KOPT-K1 (cell line): ENCODE measurements around the gene SOX10.
"Not testable (repeated sequence)": the region's sequence is repeated elsewhere in the genome, so short reads cannot be mapped to it uniquely, and the experiment has no call there.

Experiments used
- H3K27ac ChIP-seq: fragments of 200-600 bp; sonication (generic); 2 replicates; pipeline ENCODE4 v1.5.1; 2016; ENCODE audit warnings: antibody characterized with exemption, mild to moderate bottlenecking, low read depth, low read length; ENCODE audit not compliant: poor library complexity, severe bottlenecking
- H3K36me3 ChIP-seq: fragments of 200-600 bp; sonication (generic); 2 replicates; pipeline ENCODE4 v1.5.1; 2017; ENCODE audit warnings: antibody characterized with exemption, mild to moderate bottlenecking, low read length, moderate library complexity; ENCODE audit not compliant: insufficient read depth
- H3K9me3 ChIP-seq: fragments of 200-600 bp; sonication (generic); 2 replicates; pipeline ENCODE4 v1.5.1; 2017; ENCODE audit warnings: antibody characterized with exemption, low read length, mild to moderate bottlenecking; ENCODE audit not compliant: insufficient read depth, poor library complexity, severe bottlenecking

Gene SOX10

DNA sequence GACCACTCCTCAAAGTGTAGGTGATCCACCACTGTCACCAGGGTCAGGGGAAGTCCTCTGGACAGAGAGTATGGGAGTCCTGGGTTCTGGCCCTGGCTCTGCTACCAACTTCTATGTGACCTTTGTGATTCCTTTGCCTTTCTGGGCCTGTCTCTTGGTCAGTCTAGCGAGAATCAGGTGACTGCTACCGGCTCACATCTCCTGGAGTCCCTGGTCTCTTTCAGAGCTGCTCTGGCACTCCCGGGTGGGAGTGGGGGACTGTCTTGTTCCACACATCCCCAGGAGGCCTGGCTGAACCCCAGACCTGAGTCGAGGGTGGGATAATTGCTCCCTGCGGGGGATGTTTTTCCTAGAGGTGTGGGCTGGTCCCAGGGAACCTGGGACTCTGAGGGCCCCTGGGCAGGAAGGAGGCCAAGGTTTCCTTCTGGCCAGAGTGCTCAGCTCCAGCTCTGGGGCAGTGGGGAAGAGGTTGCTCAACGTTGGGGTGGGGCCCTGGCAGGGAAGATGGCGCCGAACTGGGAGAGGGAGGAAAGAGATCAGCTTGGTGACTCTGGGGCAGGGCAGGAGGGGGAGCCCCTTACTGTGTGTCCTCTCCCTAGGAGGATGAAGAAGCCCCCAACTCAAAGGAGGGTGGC is 2.1 kb downstream of the SOX10 start:
- Histone ChIP-seq H3K27ac (no peak overlapping the region), H3K9me3 (no peaks in the 10 kb centered on the region), H3K36me3 (no peaks in the 10 kb centered on the region)

- peaks cover under 1% of the 10 kb centered on the region; the same call in 1 of the 2 replicates for H3K36me3 ChIP-seq
- H3K27ac ChIP-seq, result no peak overlapping the region
- H3K9me3 ChIP-seq, result no peaks in the 10 kb centered on the region
These were observed 2.9 kb downstream of the SOX10 start for GRCh38 chr22:37981282-37982011.

- Histone ChIP-seq H3K27ac (no peak overlapping the region), H3K9me3 (no peaks in the 10 kb centered on the region), H3K36me3 (peaks cover 6% of the 10 kb centered on the region; the same call in 1 of the 2 replicates)
These were observed 4.6 kb downstream of the SOX10 start for GRCh38 chr22:37979782-37980181.

GRCh38 chr22:37976547-37976946 is 7.8 kb downstream of the SOX10 start:
- Histone ChIP-seq H3K27ac (no peak overlapping the region), H3K9me3 (no peaks in the 10 kb centered on the region), H3K36me3 (peaks cover 14% of the 10 kb centered on the region; the same call in 1 of the 2 replicates)

GRCh38 chr22:37976022-37976421 is 8.3 kb downstream of the SOX10 start:
- not testable (repeated sequence) for H3K27ac ChIP-seq, H3K9me3 ChIP-seq
- peaks cover 14% of the 10 kb centered on the region; the same call in 1 of the 2 replicates for H3K36me3 ChIP-seq

GRCh38 chr22:37975153-37975552 is 9.2 kb downstream of the SOX10 start:
- peaks cover 14% of the 10 kb centered on the region; the same call in 1 of the 2 replicates for H3K36me3 ChIP-seq

GRCh38 chr22:37973271-37974170 is 10.8 kb downstream of the SOX10 start:
- Histone ChIP-seq H3K9me3 (no peaks in the 10 kb centered on the region), H3K36me3 (peaks cover 28% of the 10 kb centered on the region), H3K27ac (no peak overlapping the region)

More at GRCh38 chr22:37975153-37975552, 9.2 kb downstream of the SOX10 start:
- no peaks in the 10 kb centered on the region for H3K9me3 ChIP-seq
- H3K27ac ChIP-seq, result no peak overlapping the region

DNA sequence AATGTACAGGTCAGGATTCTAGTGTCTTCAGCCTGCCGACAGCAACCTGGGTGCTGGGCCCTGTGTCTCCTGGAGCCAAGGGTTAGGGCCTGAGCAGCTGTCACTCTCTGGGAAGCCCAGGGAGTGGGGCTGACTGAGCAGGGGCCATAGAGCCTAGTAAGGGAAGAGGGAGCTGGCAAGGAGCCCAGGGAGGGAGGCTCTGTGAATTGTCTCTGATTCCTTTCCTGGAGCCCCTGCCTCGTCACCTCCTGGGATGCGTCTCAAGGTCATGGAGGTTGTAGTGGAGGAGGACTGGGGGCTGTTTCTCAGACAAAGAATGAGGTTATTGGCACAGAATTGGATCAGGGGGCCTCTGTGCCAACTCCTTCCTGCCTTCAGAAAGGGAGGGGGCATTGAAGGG is 11.8 kb downstream of the SOX10 start:
- Histone ChIP-seq H3K27ac (no peak overlapping the region), H3K9me3 (no peaks in the 10 kb centered on the region), H3K36me3 (peaks cover 38% of the 10 kb centered on the region)

GRCh38 chr22:37971475-37972434 is 12.6 kb downstream of the SOX10 start:
- Histone ChIP-seq H3K9me3 (no peaks in the 10 kb centered on the region), H3K36me3 (peaks cover 46% of the 10 kb centered on the region), H3K27ac (no peak overlapping the region)

- peaks cover 49% of the 10 kb centered on the region for H3K36me3 ChIP-seq
- no peaks in the 10 kb centered on the region for H3K9me3 ChIP-seq
These were observed 13.5 kb downstream of the SOX10 start for GRCh38 chr22:37970864-37971263.

DNA sequence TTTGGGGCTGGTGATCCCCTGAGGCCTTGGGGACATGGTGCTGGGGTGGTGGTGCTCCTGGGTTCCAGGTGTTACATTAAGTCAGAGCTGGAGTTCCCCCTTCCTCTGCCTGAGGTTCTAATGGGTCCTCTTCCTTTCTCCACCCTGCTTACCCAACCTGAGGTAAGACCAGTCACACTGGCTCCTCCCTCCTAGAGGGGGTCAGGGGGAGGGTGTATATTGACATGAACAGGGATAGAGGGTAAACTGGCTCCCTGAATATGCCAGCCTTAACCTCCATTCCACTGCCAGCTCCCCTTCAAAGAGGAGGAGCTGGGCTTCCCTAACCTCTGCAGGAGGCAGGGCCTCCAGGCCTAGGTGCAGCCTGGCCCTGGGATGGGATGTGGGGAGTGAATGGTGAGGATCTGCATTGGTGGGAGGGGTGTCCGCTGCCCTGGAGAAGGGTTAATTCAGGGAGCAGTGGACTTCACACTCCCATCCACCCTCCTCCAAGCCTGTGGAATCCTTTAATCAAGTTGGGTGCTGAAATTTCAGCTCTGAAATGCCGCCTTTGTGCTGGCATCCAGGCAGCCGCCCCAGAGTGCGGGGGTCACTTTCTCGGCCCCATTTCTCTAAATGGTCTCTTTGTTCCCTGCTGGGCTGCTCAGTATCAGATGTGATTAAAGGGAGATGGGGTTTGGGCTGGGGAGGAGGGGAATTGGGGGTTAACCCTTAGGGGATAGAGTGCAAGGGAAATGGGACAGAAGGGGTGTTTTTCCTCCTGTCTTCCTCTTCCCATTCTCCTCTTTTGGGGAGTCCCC is 15.7 kb downstream of the SOX10 start:
- Histone ChIP-seq H3K36me3 (peaks cover 71% of the 10 kb centered on the region), H3K9me3 (no peaks in the 10 kb centered on the region), H3K27ac (no peak overlapping the region)

More at GRCh38 chr22:37970864-37971263, 13.5 kb downstream of the SOX10 start:
- H3K27ac ChIP-seq, result no peak overlapping the region

DNA sequence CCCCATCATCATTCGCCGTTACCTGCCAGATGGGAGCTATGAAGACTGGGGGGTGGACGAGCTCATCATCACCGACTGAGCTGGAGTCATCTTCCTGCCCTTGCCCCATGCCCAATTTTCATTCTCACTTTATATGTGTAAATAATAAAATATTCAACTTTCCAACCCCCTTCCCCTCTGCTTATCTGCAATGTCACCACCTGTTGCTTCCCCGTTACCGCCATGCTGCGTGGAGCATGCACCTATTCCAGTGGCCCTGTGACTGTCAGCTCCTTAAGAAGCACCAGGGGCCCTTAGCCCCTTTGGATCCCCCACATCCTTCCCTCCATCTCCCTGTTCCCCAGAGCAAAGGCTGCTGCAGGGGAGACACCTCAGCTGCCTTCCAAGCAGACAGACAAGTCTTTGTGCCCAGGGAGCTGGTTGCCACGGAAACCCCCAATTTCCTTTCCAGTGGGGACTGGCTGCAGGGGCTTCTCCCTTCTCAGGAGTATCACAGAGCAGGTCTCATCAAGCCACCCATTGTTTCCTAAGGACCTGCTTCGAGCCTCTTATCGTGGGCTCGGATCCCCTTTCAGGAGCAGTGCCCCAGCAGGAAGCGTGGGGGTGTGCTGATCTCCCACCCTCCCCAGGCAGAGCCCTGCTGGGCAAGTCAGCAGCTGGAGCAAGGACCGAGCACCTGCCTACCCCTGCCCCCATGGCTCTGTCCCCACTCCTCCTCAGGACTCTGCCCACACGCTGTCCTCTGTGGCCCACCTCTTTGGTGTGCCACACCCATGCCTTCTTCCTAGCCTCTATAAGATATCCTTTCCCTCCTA is 16.5 kb downstream of the SOX10 start:
- Histone ChIP-seq H3K27ac (no peak overlapping the region), H3K36me3 (peaks cover 75% of the 10 kb centered on the region), H3K9me3 (no peaks in the 10 kb centered on the region)

GRCh38 chr22:37967147-37967546 is 17.2 kb downstream of the SOX10 start:
- Histone ChIP-seq H3K9me3 (no peaks in the 10 kb centered on the region), H3K27ac (no peak overlapping the region), H3K36me3 (peaks cover 76% of the 10 kb centered on the region)
